ENCODE data around the gene GRHPR. TPM values are rescaled to one million over a fixed set of nuclear protein-coding genes. Genes with fewer than 3 reads are reported as not detected.
A peak's percentile ranks its signal among the peaks of the same experiment; 100 is the strongest.
"Not testable (repeated sequence)": the region's sequence is repeated elsewhere in the genome, so short reads cannot be mapped to it uniquely, and the experiment has no call there.

The GRHPR gene
- total RNA-seq, 1 donor from 2014 or later, result 72.5 TPM

DNA sequence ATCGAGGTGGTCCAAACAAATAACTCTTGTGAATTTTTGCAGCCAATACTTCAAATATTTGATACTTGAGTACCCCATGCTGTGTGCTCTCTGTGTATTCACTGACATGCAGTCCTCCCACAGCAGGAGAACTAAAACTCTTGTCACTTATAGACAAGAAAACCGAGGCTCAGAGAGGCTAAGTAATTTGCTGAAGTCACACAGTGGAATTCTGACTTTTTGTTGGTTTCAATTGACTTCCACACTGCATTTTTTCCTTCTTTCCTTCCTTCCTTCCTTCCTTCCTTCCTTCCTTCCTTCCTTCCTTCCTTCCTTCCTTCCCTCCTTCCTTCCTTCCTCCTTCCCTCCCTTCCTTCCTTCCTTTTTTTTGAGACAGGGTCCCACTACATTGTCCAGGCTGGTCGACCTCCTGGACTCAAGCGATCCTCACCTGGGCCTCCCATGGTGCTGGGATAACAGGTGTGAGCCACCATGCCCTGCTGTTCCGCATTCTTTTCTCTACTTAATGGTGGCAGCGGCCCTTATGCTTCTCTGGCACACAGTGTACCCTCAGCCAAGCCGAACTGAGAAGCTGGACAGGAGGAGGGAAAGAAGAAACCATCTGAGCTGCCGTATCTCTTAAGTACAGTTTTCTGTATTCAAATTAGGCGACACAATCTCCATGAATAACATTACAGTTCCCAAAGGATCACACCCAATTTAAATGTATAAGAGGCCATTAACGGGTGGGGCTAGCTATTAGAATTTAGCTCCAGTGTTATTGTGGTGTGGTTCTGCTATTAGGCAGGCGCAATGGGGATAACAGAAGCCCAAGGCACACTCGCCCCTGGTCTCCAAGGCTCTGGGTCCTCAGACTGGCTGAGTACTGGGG is 38.4 kb upstream of the GRHPR start:
- H3K36me3 Mint-ChIP-seq (ENCODE audit: low read depth), result no peaks in the 10 kb centered on the region
- intact Hi-C loops (cut with micrococcal nuclease), result no loop called here
- no peaks in the 10 kb centered on the region for H3K4me1 Mint-ChIP-seq
- H3K9me3 Mint-ChIP-seq, result no peaks in the 10 kb centered on the region
- DNase-seq, result no peak
- H3K4me3 Mint-ChIP-seq, result no peak overlapping the region
- no peak overlapping the region for H3K27ac Mint-ChIP-seq
- H3K27me3 Mint-ChIP-seq, result peaks cover 3% of the 10 kb centered on the region

DNA sequence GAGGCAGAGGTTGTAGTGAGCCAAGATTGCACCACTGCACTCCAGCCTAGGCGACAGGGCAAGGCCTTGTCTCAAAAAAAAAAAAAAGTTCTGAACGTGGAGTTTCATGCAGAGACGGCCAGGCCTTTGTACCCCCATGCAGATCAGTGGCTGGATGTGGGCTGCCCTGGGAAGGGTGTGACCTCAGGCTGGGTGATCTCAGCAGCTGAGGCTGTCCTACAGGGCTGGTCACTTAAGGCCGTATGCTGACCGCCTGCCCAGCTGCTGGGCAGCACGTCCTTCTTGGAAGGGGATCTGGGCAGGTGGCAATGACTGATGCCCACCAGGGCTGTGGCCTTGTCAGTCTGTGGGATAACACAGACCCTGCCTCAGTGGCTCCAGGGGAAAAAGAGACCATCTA is 37.2 kb upstream of the GRHPR start:
- Mint-ChIP-seq H3K9me3 (no peaks in the 10 kb centered on the region), H3K4me1 (no peaks in the 10 kb centered on the region), H3K36me3 (ENCODE audit: low read depth) (no peaks in the 10 kb centered on the region), H3K27ac (no peak overlapping the region), H3K27me3 (no peaks in the 10 kb centered on the region), H3K4me3 (no peak overlapping the region)
- DNase-seq, result no peak
- intact Hi-C loops (cut with micrococcal nuclease), result no loop called here

DNA sequence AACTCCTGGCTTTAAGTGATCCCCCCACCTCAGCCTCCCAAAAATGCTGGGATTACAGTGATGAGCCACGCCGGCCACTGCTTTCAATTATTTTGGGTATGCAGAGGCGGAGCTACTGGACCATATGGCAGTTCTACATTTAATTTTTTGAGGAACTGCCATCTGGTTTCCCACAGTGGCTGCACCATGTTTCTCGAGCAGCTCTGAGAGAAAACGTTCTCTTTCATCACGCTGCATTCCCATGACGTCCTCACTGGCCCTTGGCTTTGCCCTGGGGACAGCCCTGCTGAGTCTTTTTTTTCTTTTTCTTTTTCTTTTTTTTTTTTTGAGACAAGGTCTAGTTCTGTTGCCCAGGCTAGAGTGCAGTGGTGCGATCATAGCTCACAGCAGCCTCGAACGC is 35.5 kb upstream of the GRHPR start:
- no peaks in the 10 kb centered on the region for H3K36me3 Mint-ChIP-seq (ENCODE audit: low read depth)
- H3K27ac Mint-ChIP-seq, result no peak overlapping the region
- intact Hi-C loops (cut with micrococcal nuclease), result no loop called here

DNA sequence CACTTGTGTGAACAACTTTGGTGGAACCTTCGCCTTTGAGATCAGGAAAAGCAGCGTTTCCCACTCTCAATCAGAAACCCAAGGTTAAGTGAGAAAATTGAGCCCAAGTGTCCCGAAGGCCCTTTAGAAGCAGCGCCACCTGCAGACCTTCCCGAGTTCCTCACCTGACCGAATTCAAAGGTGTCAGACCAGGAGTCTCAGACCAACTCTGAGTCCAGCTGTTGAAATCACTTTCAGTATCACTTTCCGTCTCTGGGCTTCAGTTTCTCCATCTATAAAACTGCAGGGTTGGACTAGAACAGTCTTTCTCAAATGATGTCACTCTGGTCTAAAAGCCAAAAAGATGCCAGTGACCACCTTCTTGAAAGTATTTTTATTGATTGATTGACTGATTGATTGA is 31.7 kb upstream of the GRHPR start:
- no peaks in the 10 kb centered on the region for H3K27me3 Mint-ChIP-seq
- no peaks in the 10 kb centered on the region for H3K4me1 Mint-ChIP-seq
- intact Hi-C loops (cut with micrococcal nuclease), result loop anchor here (5.0 kb wide), 1 partner anchor 393 kb away; no protein-coding TSS in a partner anchor
- no peaks in the 10 kb centered on the region for H3K36me3 Mint-ChIP-seq (ENCODE audit: low read depth)
- peak; percentile 80 for DNase-seq
- no peaks in the 10 kb centered on the region for H3K9me3 Mint-ChIP-seq
- no peak overlapping the region for H3K27ac Mint-ChIP-seq
- no peak overlapping the region for H3K4me3 Mint-ChIP-seq

More for the DNA sequence above, 35.5 kb upstream of the GRHPR start:
- H3K9me3 Mint-ChIP-seq, result no peaks in the 10 kb centered on the region
- DNase-seq, result no peak
- H3K4me1 Mint-ChIP-seq, result no peaks in the 10 kb centered on the region
- no peaks in the 10 kb centered on the region for H3K27me3 Mint-ChIP-seq
- no peak overlapping the region for H3K4me3 Mint-ChIP-seq

DNA sequence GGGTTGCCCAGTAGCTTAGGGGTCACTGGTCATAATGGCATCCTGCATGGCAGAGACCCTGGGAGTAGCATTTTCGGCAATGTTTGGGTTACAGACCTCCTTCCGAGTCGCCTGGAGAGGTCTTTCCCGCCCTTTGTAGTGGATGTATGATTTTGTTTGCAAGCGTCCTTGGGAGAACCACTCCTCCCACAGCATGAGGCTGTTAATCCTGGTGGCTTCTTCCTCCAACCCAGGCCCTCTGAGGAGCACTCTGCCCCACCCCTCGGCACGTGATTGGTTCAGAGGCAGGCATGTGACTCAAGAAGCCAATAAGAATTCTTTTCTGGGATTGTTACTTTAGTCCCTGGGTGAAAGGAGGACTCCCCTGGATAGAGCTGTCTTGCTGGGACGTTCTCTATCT is 30.2 kb upstream of the GRHPR start:
- no peaks in the 10 kb centered on the region for H3K27me3 Mint-ChIP-seq
- H3K4me3 Mint-ChIP-seq, result no peak overlapping the region
- intact Hi-C loops (cut with micrococcal nuclease), result loop anchor here (5.0 kb wide), 1 partner anchor 395 kb away; no protein-coding TSS in a partner anchor
- no peaks in the 10 kb centered on the region for H3K36me3 Mint-ChIP-seq (ENCODE audit: low read depth)
- no peaks in the 10 kb centered on the region for H3K9me3 Mint-ChIP-seq
- no peaks in the 10 kb centered on the region for H3K4me1 Mint-ChIP-seq
- no peak overlapping the region for H3K27ac Mint-ChIP-seq
- no peak for DNase-seq

DNA sequence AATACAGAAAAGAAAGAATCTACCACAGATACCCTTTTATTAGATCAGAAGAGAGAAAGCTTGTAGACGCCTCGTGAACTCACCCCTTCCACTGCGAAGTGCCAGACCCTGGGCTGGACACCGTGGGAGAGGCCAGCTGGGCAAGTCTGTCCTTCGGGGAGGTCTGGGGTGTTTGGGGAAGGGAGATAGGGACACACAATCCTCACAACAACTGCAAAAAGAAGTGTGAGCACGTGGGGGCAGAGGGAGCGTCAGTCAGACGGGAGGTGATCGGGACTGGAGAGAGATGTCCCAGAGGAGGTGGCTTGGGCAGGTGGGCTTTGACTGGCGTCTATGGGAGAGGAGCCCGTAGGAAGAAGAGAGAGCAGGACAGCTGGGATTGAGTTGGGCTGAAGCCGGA is 27.3 kb upstream of the GRHPR start:
- DNase-seq, result no peak
- intact Hi-C loops (cut with micrococcal nuclease), result no loop called here
- H3K9me3 Mint-ChIP-seq, result no peaks in the 10 kb centered on the region
- H3K27ac Mint-ChIP-seq, result no peak overlapping the region
- H3K4me1 Mint-ChIP-seq, result no peaks in the 10 kb centered on the region
- H3K36me3 Mint-ChIP-seq (ENCODE audit: low read depth), result no peaks in the 10 kb centered on the region
- no peak overlapping the region for H3K4me3 Mint-ChIP-seq
- H3K27me3 Mint-ChIP-seq, result no peaks in the 10 kb centered on the region

DNA sequence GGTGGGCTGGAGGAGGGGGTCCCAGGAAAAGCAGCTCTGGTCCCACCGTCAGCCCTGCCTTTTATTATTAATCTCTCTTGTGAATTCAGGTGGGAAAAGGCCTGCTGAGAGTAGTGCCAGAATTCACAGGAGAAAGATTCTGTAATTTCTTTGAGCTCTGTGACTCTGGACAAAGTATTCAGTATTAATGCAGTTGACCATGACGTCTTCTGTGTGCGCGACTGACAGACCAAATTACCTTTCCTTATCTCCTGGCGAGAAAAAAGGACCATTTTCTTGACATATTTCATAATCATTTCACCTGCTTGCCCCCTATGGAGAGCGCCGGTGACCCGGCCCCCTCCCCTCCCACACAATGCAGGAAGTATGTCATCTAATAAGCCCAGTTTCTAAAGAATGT is 26.8 kb upstream of the GRHPR start:
- H3K4me1 Mint-ChIP-seq, result no peaks in the 10 kb centered on the region
- no peaks in the 10 kb centered on the region for H3K27me3 Mint-ChIP-seq
- no peak overlapping the region for H3K4me3 Mint-ChIP-seq
- no peak for DNase-seq
- H3K9me3 Mint-ChIP-seq, result no peaks in the 10 kb centered on the region
- no peak overlapping the region for H3K27ac Mint-ChIP-seq
- no peaks in the 10 kb centered on the region for H3K36me3 Mint-ChIP-seq (ENCODE audit: low read depth)
- intact Hi-C loops (cut with micrococcal nuclease), result no loop called here

DNA sequence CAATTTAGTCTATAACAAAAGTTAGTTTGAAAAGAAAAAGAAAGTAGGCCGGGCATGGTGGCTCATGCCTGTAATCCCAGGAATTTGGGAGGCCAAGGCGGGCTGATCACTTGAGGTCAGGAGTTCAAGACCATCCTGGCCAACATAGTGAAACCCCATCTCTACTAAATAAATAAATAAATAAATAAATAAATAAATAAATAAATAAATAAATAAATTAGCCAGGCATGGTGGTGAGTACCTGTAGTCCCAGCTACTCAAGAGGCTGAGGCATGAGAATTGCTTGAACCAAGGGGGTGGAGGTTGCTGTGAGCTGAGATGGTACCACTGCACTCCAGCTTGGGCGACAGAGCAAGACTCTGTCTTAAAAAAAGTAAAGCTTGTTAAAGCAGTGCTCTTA is 24.5 kb upstream of the GRHPR start:
- DNase-seq; H3K9me3 Mint-ChIP-seq; H3K27ac Mint-ChIP-seq; intact Hi-C loops (cut with micrococcal nuclease); H3K4me1 Mint-ChIP-seq; H3K27me3 Mint-ChIP-seq; H3K36me3 Mint-ChIP-seq (ENCODE audit: low read depth); H3K4me3 Mint-ChIP-seq: not testable (repeated sequence)

DNA sequence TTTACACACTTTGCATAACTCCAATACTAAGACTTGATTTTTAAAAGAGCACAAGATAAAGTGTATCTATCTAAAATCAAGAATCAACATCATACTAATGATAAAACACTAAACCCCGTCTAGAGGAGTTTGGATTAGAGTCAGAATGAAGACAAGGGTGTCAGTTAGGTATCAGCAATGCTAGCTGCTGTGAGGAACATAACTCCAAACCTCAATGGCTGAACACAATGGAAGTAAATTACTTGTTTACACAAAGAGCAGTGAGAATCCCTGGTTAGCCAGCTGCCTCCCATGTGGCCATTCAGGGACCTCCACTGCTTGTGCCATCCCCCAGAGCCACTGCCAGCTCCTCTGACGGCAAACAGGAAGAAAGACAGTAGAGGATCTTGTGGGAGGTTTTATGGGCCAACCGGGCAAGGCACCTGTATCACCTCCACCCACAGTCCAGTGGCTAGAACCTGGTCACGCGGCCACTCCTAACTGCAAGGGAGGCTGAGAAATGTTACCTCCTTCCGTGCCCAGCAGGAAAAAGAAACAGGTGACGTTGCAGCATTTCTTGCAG is 24.0 kb upstream of the GRHPR start:
- H3K27me3 Mint-ChIP-seq, result peaks cover 3% of the 10 kb centered on the region
- H3K9me3 Mint-ChIP-seq, result no peaks in the 10 kb centered on the region
- H3K36me3 Mint-ChIP-seq (ENCODE audit: low read depth), result no peaks in the 10 kb centered on the region
- DNase-seq, result no peak
- no peak overlapping the region for H3K27ac Mint-ChIP-seq
- H3K4me1 Mint-ChIP-seq, result no peaks in the 10 kb centered on the region
- intact Hi-C loops (cut with micrococcal nuclease), result no loop called here
- H3K4me3 Mint-ChIP-seq, result no peak overlapping the region

DNA sequence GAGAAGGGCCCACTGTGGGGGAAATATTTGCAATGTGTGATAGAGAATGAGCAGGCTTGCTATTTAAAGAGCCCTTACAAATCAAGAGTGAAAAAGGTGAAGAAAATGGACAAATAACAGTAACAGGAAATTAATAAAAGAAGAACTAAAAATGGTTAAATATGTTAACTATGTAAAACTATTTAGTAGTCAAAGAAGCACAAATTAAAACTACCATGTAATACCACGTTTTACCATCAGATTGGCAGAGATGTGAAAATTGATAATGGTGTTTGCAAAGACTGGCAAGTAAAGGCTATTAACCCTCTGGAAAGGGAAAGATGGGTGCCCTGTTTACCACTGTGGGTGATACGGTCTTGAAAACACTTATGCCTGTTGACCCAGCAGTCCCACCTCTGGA is 23.2 kb upstream of the GRHPR start:
- Mint-ChIP-seq H3K4me1 (no peaks in the 10 kb centered on the region), H3K27ac (no peak overlapping the region), H3K27me3 (peaks cover 3% of the 10 kb centered on the region), H3K36me3 (ENCODE audit: low read depth) (no peaks in the 10 kb centered on the region), H3K4me3 (no peak overlapping the region), H3K9me3 (no peaks in the 10 kb centered on the region)
- intact Hi-C loops (cut with micrococcal nuclease), result no loop called here
- DNase-seq, result no peak

DNA sequence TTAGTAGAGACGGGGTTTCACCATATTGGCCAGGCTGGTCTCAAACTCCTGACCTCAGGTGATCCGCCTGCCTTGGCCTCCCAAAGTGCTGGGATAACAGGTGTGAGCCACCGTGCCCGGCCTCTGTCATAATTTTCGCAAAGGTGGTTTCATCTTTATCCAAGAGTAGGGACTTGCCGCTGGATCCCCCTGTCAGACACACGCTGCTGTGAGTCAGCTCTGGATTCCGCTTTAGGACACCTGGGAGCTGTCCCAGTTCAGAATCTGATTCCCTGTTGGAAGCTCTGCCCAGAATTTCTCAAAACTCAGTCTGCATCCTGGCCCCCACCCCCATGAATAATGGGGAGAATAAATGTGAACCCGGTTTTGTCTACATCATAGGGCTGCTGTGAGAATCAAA is 17.9 kb upstream of the GRHPR start:
- Mint-ChIP-seq H3K9me3 (no peaks in the 10 kb centered on the region), H3K4me1 (peaks cover 7% of the 10 kb centered on the region), H3K27ac (no peak overlapping the region), H3K36me3 (ENCODE audit: low read depth) (no peaks in the 10 kb centered on the region), H3K27me3 (peaks cover 7% of the 10 kb centered on the region), H3K4me3 (no peak overlapping the region)
- intact Hi-C loops (cut with micrococcal nuclease), result no loop called here
- no peak for DNase-seq

DNA sequence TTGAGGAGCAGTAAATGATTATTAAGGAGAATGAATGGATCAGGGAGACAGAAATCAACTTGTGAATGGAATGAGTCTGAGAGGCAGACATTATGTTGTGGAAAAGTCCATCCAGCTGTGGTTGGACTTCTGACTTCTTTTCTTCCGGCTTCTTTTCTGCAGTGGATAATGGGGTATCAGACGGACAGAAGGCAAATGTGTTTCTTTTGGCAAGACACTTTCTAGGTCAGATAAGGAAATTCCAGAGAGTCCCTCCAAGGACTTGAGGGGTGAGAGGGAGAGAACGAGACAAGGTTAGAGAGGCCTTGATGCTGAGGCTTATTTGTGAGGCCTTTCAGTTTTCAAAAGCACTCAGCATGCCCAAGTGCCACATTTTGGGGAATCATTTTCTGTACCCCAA is 17.1 kb upstream of the GRHPR start:
- peaks cover 7% of the 10 kb centered on the region for H3K4me1 Mint-ChIP-seq
- intact Hi-C loops (cut with micrococcal nuclease), result no loop called here
- H3K4me3 Mint-ChIP-seq, result no peak overlapping the region
- H3K36me3 Mint-ChIP-seq (ENCODE audit: low read depth), result no peaks in the 10 kb centered on the region
- H3K27me3 Mint-ChIP-seq, result peaks cover 7% of the 10 kb centered on the region
- no peak for DNase-seq
- H3K27ac Mint-ChIP-seq, result no peak overlapping the region
- H3K9me3 Mint-ChIP-seq, result no peaks in the 10 kb centered on the region

DNA sequence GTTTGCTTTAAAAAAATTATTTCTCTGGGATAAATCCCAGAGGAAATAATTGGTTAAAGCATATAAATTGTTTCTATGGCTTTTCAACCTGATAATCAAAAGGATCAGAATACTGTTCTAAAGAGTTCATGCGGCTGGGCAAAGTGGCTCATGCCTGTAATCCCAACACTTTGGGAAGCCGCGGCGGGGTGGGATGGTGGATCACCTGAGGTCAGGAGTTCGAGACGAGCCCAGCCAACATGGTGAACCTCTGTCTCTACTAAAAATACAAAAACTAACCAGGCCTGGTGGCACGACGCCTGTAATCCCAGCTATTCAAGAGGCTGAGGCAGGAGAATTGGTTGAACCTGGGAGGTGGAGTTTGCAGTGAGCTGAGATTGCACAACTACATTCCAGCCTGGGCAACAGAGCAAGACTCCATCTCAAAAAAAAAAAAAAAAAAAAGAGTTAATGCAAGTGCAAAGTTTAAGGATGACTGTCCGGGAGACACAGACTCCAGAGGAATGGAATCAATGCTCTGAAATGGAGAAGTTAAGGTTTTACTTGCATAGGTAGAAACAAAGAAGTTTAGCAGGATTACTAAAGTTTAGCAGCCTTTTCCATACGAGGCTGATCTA is 16.6 kb upstream of the GRHPR start:
- intact Hi-C loops (cut with micrococcal nuclease), result no loop called here
- Mint-ChIP-seq H3K4me1 (peaks cover 7% of the 10 kb centered on the region), H3K4me3 (no peak overlapping the region)

DNA sequence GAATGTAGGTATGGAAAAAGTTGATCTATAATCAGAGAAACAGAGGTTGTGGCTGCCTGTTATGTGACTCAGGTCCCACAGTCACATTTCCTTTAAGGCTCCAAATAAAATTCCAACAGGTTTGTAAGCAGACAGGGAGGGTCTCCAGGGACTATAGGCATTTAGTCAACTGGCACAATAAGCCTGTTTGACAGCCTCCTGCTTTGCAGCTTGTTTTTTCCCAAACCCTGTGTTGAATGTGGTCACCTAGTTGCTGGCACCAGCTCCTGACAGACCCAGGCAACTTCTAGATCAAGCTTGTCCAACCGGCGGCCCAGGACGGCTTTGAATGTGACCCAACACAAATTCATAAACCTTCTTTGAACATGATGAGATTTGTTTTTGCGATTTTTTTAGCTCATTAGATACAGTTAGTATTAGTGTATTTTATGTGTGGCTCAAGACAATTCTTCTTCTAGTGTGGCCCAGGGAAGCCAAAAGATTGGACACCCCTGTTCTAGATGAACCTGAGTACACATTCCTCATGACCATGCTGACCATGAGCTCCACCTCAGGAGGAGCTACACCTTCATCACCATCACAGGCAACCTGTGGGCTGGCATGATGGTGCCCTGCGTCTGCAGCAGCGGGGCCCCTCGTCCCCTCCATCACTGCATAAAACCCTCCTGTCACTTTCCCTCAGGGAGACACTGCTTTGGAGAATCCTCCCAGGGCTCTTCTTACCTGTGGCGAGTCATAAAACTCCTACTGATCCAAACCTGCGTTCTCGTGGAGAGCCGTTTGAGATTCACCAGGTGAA is 15.7 kb upstream of the GRHPR start:
- Mint-ChIP-seq H3K27me3 (peaks cover 7% of the 10 kb centered on the region), H3K4me1 (peaks cover 9% of the 10 kb centered on the region), H3K4me3 (no peak overlapping the region), H3K9me3 (no peaks in the 10 kb centered on the region), H3K36me3 (ENCODE audit: low read depth) (no peaks in the 10 kb centered on the region), H3K27ac (no peak overlapping the region)
- intact Hi-C loops (cut with micrococcal nuclease), result no loop called here
- DNase-seq, result no peak

More for the DNA sequence above, 16.6 kb upstream of the GRHPR start:
- Mint-ChIP-seq H3K9me3 (no peaks in the 10 kb centered on the region), H3K27me3 (peaks cover 7% of the 10 kb centered on the region), H3K27ac (no peak overlapping the region), H3K36me3 (ENCODE audit: low read depth) (no peaks in the 10 kb centered on the region)
- no peak for DNase-seq

All from activated CD4-positive, alpha-beta T cell treated with anti-CD3 and anti-CD28 coated beads, Interleukin-2, amount 10 ng/mL, durations not matched to agents 24 days and 14 days (primary cell).